HG03571 (cell line): ENCODE data around the gene NIN.
"Not testable (repeated sequence)": the region's sequence is repeated elsewhere in the genome, so short reads cannot be mapped to it uniquely, and the experiment has no call there.

Experiments used
- ATAC-seq: cut with Tn5 transposase; IDR thresholded peaks from one replicate; pipeline ENCODE4 v1.9.1; 2021; ENCODE audit not compliant: unreplicated experiment

Gene NIN

GRCh38 chr14:50819303-50819702, 11.7 kb downstream of the NIN start:
- ATAC-seq, result not testable (repeated sequence)

GRCh38 chr14:50816395-50817047, 14.4 kb downstream of the NIN start:
- no peak for ATAC-seq

GRCh38 chr14:50815526-50815925, 15.4 kb downstream of the NIN start:
- ATAC-seq, result not testable (repeated sequence)

- not testable (repeated sequence) for ATAC-seq
These were observed 15.9 kb downstream of the NIN start for GRCh38 chr14:50815058-50815457.

- ATAC-seq, result no peak
These were observed 16.8 kb downstream of the NIN start for GRCh38 chr14:50814161-50814560.

GRCh38 chr14:50813544-50813863, 17.5 kb downstream of the NIN start:
- peak; percentile 41 for ATAC-seq

GRCh38 chr14:50812856-50813543, 18.0 kb downstream of the NIN start:
- ATAC-seq, result peak; percentile 13

- no peak for ATAC-seq
These were observed 18.8 kb downstream of the NIN start for GRCh38 chr14:50812180-50812579.

- ATAC-seq, result no peak
These were observed 22.9 kb downstream of the NIN start for GRCh38 chr14:50808053-50808452.

- no peak for ATAC-seq
These were observed 24.6 kb downstream of the NIN start for GRCh38 chr14:50806241-50806933.

GRCh38 chr14:50805396-50805795, 25.6 kb downstream of the NIN start:
- no peak for ATAC-seq

GRCh38 chr14:50804181-50804721, 26.7 kb downstream of the NIN start:
- no peak for ATAC-seq

- ATAC-seq, result no peak
These were observed 29.3 kb downstream of the NIN start for GRCh38 chr14:50801706-50802105.

GRCh38 chr14:50800032-50800431, 30.9 kb downstream of the NIN start:
- no peak for ATAC-seq

GRCh38 chr14:50798048-50798421, 32.9 kb downstream of the NIN start:
- peak; percentile 77 for ATAC-seq

- ATAC-seq, result no peak
These were observed 33.5 kb downstream of the NIN start for GRCh38 chr14:50797250-50798047.

GRCh38 chr14:50796390-50796789, 34.6 kb downstream of the NIN start:
- no peak for ATAC-seq

GRCh38 chr14:50795909-50796308, 35.1 kb downstream of the NIN start:
- ATAC-seq, result no peak

- no peak for ATAC-seq
These were observed 35.8 kb downstream of the NIN start for GRCh38 chr14:50795142-50795541.

- no peak for ATAC-seq
These were observed 36.8 kb downstream of the NIN start for GRCh38 chr14:50794068-50794645.

- ATAC-seq, result no peak
These were observed 38.3 kb downstream of the NIN start for GRCh38 chr14:50792634-50793068.
